B cell (primary cell): ENCODE data around the gene ZIC2.
A peak's percentile ranks its signal among the peaks of the same experiment; 100 is the strongest.

Experiments
- CTCF ChIP-seq: fragments of 200-600 bp; IDR thresholded peaks from one replicate; pipeline ENCODE4 v1.8.0; 2022; ENCODE audit warnings: antibody characterized with exemption, mild to moderate bottlenecking
- EZH2 ChIP-seq: IDR thresholded peaks from 2 replicates; pipeline ENCODE4 v1.6.1; 2012; ENCODE audit warnings: borderline replicate concordance, low read depth, mild to moderate bottlenecking, moderate library complexity, low read length; ENCODE audit not compliant: insufficient read depth, poor library complexity, severe bottlenecking

GRCh38 chr13:99983499-99984401, 2.2 kb downstream of the ZIC2 start:
- TF ChIP-seq CTCF (no peak), EZH2 (peak; percentile 36)
